Spleen (tissue), 7 donors: ENCODE data around the gene CMTM4.

Source experiments
- CTCF ChIP-seq, 11 experiments: fragments of 200-600 bp in 7 of 11; fragments of 450-650 bp in 4 of 11; sonication (generic) in 4 of 11; IDR thresholded peaks in 8 of 11; conservative IDR thresholded peaks in 3 of 11; 1 replicate in 7 of 11; 2 replicates in 4 of 11; pipeline versions ENCODE4 v1.4.0 to v1.8.0; 2016 to 2021; ENCODE audit warnings: antibody characterized with exemption in 11 of 11, inconsistent platforms in 4 of 11, mild to moderate bottlenecking in 1 of 11
- POLR2A ChIP-seq, 3 donors: fragments of 450-650 bp; IDR thresholded peaks; one replicate each; pipeline ENCODE4 v1.5.1; 2017; ENCODE audit warnings: antibody characterized with exemption in 3 of 3, mild to moderate bottlenecking in 1 of 3
- POLR2AphosphoS5 ChIP-seq, 3 donors: sonication (generic); formaldehyde crosslinking; IDR thresholded peaks; one replicate each; pipeline ENCODE4 v1.5.1; 2017; ENCODE audit warnings: antibody characterized with exemption in 3 of 3
- donor health status: DM: no; HTN: no; CAD: no; lungs with moderate emphysema.
- donor health status: DM: no; HTN: no; CAD: no.
- donor health status: DM: no; HTN: no; CAD: no.

- no peak for TF ChIP-seq CTCF (IDR thresholded peaks at IDR 0.05 in 8 of 11, conservative IDR thresholded peaks at IDR 0.05 in 3 of 11)
- TF ChIP-seq POLR2AphosphoS5 (IDR thresholded peaks at IDR 0.05), result no peak
- no peak for TF ChIP-seq POLR2A (IDR thresholded peaks at IDR 0.05)
Measured at GRCh38 chr16:66656547-66656946, 40.0 kb downstream of the CMTM4 start.
